Measurements from ENCODE around the gene TRAK1.
"Not testable (repeated sequence)": the region's sequence is repeated elsewhere in the genome, so short reads cannot be mapped to it uniquely, and the experiment has no call there.

TRAK1 gene

DNA sequence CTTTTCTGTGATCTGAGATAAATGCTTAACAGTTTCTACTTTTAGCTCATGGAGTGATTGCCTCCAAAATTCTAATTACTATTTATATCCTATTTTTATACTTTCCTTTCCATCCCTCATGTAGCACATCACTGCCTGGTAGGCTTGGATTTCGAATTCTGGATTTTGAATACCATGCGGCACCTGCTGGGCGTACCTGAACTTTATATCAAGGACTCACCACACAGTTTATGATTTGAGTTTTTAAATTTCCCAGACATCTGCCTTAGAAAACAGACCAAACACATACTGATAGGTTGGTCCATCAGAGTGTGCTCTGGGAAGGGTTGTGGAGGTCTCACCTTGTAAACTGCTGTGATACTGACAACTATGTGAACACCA is 6.4 kb downstream of the TRAK1 start:
- no peak for DNase-seq (ENCODE audit: low read depth)

GRCh38 chr3:42098171-42098570 is 7.0 kb downstream of the TRAK1 start:
- DNase-seq (ENCODE audit: low read depth), result no peak

DNA sequence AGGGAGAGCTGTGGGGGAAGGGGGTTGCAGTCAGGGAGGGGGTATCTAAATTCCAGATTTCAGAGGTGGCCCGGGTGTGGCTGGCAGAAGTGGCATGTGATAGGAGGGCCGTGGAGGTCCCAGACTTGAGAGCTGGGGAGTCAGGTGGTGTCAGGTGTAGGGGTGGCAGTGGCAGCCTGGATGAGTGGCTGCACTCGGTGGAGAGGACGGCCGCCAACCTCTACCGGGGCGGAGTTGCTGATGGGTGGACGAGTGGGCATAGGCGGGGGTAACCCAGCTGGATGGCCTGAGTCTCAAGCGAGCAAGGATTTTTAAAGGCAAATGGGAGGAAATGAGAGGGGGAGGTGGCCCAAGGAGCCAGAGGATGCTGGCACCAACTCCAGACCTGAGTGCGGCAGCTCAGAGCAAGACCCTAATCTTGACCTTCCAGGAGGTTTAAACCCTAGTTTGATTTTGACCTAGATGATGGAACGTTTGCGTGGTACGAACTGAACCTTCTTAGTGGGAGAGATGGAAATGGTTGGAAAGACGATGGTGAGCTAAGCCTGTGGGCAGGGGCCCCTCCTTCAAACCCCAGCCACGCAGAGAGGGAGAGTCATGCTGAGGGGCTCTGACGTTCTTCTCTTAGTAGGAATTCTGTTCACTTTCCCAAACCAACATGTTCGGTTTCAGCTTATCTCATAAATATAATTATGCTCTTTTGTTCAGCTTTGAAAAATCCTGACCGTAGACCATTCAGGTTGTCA is 8.0 kb downstream of the TRAK1 start:
- DNase-seq (ENCODE audit: low read depth), result no peak

- DNase-seq (ENCODE audit: low read depth), result no peak
Measured at GRCh38 chr3:42101048-42101447, 9.9 kb downstream of the TRAK1 start.

DNA sequence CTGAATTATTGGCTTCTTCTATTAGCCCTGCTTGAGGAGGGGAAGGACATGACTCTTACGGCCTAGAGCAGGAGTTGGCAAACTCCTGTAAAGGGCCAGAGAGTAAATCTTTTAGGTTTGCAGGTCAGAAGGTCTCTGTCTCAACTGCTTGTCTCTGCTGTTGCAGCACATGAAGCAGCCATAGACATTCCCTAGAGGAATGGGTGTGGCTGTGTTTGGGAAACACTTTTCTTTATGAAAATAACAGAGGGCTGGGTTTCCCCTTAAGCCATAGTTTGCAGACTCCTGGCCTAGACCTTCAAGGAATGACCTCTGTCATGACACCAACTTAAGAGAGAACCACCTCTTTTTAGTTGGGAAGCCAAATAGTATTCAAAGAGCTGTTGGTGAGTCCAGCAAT is 10.3 kb downstream of the TRAK1 start:
- DNase-seq (ENCODE audit: low read depth), result no peak

DNA sequence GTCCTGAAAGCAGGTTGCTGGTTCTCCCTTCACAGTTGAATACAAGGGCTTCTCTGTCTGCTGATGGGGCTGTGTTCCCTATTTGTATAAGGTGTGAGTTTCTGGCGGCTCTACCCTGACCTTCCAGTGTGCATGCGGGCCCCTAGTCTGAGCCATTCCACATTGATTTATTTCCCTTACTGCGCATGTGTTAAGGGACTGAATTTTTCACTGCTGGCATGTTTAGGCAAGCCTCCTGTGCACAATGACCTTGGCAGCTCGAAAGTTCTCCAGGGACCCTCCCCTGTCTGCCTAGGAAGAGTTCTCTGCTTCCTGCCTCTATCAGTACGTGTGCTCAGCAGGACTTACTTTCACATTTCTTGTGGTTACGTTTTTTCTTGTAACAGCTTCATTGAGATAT is 11.4 kb downstream of the TRAK1 start:
- no peak for DNase-seq (ENCODE audit: low read depth)

DNA sequence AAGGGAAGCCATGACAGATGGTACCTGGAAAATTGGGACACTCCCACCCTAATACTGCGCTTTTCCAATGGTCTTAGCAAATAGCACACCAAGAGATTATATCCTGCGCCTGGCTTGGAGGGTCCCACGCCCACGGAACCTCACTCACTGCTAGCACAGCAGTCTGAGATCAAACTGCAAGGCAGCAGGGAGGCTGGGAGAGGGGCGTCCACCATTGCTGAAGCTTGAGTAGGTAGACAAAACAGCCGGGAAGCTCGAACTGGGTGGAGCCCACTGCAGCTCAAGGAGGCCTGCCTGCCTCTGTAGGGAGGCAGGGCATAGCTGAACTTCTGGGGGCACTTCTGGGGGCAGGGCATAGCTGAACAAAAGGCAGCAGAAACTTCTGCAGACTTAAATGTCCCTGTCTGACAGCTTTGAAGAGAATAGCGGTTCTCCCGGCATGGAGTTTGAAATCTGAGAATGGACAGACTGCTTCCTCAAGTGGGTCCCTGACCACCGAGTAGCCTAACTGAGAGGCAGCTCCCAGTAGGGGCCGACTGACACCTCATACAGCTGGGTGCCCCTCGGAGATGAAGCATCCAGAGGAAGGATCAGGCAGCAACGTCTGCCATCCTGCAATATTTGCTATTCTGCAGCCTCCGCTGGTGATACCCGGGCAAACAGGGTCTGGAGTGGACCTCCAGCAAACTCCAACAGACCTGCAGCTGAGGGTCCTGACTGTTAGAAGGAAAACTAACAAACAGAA is 12.9 kb downstream of the TRAK1 start:
- DNase-seq (ENCODE audit: low read depth), result not testable (repeated sequence)

DNA sequence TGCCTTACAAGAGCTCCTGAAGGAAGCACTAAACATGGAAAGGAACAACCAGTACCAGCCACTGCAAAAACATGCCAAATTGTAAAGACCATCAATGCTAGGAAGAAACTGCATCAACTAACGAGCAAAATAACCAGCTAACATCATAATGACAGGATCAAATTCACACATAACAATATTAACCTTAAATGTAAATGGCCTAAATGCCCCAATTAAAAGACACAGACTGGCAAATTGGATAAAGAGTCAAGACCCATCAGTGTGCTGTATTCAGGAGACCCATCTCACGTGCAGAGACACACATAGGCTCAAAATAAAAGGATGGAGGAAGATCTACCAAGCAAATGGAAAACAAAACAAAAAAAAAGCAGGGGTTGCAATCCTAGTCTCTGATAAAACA is 14.8 kb downstream of the TRAK1 start:
- DNase-seq (ENCODE audit: low read depth), result not testable (repeated sequence)

GRCh38 chr3:42106646-42107045 is 15.5 kb downstream of the TRAK1 start:
- no peak for DNase-seq (ENCODE audit: low read depth)

GRCh38 chr3:42110631-42111030 is 19.5 kb downstream of the TRAK1 start:
- DNase-seq (ENCODE audit: low read depth), result no peak

- no peak for DNase-seq (ENCODE audit: low read depth)
Measured at GRCh38 chr3:42114130-42114725, 23.1 kb downstream of the TRAK1 start.

DNA sequence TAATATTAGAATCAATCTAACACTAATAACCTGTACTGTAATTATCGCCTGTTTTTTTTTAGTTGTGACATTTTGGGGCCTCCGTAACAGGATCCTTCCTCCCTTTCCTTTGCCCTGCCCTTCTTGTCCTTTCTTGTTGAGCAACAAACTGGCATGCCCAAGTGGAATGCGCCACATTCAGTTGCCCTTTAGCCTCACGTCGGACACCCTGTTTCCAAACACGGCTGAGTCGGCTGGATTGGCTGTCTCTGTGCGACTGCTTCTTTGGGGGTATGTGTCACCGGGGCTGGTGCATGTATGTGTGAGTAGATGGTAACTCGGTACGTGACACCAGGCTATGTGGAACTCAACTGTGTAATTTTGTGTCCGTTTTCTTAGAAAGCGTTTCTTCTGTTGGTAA is 24.1 kb downstream of the TRAK1 start:
- DNase-seq (ENCODE audit: low read depth), result no peak

GRCh38 chr3:42115946-42116345 is 24.8 kb downstream of the TRAK1 start:
- DNase-seq (ENCODE audit: low read depth), result no peak

GRCh38 chr3:42116466-42116865 is 25.3 kb downstream of the TRAK1 start:
- no peak for DNase-seq (ENCODE audit: low read depth)

- DNase-seq (ENCODE audit: low read depth), result no peak
Measured at GRCh38 chr3:42117175-42118008, 26.2 kb downstream of the TRAK1 start.

DNA sequence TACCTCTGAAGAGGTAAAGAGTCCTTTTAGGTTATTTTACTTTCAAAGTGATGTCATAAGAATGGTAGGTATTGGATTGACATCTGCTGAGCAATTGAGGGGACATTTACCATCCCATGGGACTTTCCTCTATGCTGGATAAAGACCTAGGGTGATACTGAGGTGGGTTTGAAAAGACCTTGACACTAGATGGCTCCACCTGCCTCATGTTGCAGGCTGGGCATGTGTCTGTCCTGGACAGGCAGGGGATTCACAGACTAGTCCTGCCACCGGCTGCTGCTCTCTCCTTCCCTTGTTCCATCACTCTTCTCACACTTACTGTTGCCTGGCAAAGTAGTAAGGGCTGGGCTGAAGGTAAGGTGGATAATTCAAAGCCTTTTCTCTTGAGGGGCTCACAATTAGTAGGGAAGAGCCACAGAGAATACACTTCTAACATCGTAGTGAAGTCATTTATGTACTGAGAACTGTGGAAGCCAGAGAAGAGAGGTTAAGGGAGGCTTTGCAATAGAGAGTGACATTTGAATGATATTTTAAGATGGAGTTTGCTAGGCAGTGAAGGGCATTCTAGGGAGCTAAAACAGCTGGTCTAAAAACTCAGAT is 27.7 kb downstream of the TRAK1 start:
- no peak for DNase-seq (ENCODE audit: low read depth)

DNA sequence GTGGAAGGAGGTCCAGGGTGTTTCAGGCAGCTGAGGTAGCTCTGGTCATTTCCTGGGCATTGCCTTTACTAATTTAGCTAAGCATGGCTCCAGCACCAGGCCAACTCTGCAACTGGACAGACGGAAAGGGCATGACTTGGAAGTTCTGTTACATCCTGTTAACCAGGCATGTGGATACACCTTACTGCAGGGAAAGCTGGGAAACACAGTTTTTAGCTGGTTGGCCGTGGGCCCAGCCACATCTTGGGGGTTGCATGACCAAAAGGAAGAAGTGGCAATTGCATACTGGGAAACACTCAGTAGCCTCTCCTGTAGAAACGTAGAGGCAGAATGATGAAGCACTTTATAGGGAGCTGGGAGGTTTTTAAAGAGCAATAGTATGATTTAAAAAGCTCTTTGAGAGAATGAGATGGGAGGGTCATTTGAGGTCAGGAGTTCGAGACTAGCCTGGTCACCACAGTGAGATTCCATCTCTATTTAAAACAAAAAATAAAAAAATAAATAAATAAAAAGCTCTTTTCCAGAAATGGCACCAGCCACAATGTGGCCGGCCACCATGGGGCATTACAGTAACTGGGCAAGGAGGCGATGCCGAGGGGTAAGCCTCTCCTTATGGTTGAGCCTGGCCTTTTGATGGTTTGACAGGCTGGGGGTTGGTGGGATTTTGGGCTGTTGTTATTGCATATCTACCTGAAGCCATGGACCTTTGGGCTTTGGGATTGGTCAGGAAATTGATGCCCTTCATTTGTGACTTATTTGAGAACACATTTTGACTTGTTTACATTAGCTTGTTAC is 28.6 kb downstream of the TRAK1 start:
- DNase-seq (ENCODE audit: low read depth), result no peak

GRCh38 chr3:42120866-42121265 is 29.7 kb downstream of the TRAK1 start:
- no peak for DNase-seq (ENCODE audit: low read depth)

DNA sequence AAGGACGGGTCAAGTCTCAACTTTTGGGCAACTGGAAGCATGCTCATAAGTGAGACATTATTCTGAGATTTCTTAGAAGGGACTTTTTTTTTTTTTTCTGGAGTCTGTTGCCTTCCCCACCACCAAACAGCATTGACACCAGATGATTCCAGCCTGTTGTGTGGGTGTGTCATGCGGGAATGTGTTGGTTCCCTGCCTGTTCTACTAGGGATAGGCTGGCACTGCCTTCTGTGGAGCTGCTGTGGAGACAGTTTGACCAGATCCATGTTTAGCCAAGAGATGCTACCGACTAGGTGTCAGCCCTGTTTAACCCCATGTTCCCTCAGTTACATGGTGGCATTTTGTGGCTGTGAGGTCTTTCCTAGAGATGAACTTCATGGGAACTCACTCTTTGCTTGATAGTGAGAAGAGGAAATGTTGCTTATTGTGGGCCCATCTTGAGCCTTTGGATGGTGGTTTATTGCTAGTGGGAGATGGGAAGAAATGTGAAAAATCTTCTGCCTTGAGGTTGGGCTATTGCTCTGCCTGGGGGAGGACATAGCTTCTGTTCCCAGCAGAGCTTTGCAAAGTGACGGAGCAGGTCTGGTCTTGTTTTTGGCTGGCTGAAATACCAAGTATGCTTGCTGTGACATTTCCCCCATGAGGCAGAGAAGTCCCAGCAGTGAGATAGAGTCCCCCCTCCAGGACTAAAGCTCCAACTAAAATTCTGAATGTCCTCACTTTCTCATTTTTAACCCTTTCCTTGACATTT is 31.3 kb downstream of the TRAK1 start:
- no peak for DNase-seq (ENCODE audit: low read depth)

DNA sequence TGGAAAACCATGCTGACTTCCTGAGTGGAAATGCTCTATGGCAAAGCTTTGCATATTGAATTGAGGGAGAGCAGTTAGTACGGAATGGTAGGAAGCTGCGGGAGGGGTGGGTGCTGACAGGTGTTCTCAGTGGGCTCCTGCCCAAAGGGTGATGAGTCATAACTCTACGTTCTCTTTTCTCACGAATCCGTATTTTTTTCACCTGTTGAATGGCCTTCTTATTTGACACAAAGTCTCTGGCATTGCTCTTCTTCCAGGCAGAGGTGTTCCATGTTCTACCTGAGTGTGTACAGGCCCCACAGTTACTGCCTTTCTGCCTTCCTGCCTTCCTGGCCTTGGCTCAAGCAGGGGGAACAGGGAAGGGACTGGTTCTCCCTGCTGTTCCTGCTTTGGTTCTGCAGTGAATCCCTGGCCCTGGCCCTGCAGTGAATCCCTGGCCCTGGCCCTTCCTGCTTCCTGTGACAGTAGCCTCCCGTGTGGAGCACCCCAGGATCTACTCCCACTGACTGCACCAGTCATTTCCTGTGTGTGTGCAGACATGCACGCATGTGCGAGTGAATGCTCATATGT is 31.9 kb downstream of the TRAK1 start:
- DNase-seq (ENCODE audit: low read depth), result no peak
